Thoracic aorta (tissue), 2 donors: ENCODE measurements around the gene ZFC3H1. TPM values are rescaled to one million over a fixed set of nuclear protein-coding genes. Genes with fewer than 3 reads are reported as not detected.
"Not testable (repeated sequence)": the region's sequence is repeated elsewhere in the genome, so short reads cannot be mapped to it uniquely, and the experiment has no call there.

ENCODE experiments used
- ATAC-seq: fragments of 150-250 bp; one replicate; pipeline ENCODE4 v1.8.0; 2017; ENCODE audit warnings: low read depth; ENCODE audit not compliant: insufficient number of reproducible peaks, low FRiP score
- DNase-seq: peaks from one replicate; pipeline ENCODE4 v3.0.0-alpha.2; 2020; ENCODE audit warnings: low spot score
- H3K27ac ChIP-seq, 2 donors: fragments of 200-600 bp; sonication (generic); 1 replicate in 1 of 2; 2 replicates in 1 of 2; pipeline ENCODE4 v1.5.1; 2016; ENCODE audit warnings: mild to moderate bottlenecking in 2 of 2, moderate library complexity in 2 of 2
- H3K27me3 ChIP-seq: fragments of 200-600 bp; sonication (generic); replicated peaks from 2 replicates; pipeline ENCODE4 v1.6.0; 2016; ENCODE audit warnings: mild to moderate bottlenecking; ENCODE audit not compliant: insufficient read depth
- H3K36me3 ChIP-seq: fragments of 200-600 bp; sonication (generic); one replicate; pipeline ENCODE4 v1.5.1; 2016
- H3K4me1 ChIP-seq, 2 donors: fragments of 200-600 bp; sonication (generic); 1 replicate in 1 of 2; 2 replicates in 1 of 2; pipeline versions ENCODE4 v1.5.1 to v1.6.0; 2016; ENCODE audit warnings: low read depth in 2 of 2, mild to moderate bottlenecking in 1 of 2; ENCODE audit not compliant: control insufficient read depth in 1 of 2
- H3K4me3 ChIP-seq: fragments of 200-600 bp; sonication (generic); 2 replicates; pipeline ENCODE4 v1.5.1; 2016; ENCODE audit warnings: mild to moderate bottlenecking
- H3K9me3 ChIP-seq: fragments of 200-600 bp; sonication (generic); 2 replicates; pipeline ENCODE4 v1.5.1; 2016
- total RNA-seq, 2 donors: library from RNA; depleted of rRNA; stranded (reverse); fragments of >200 nt; gene quantifications; one replicate each; pipeline versions ENCODE4 v1.1.0 to v1.2.3, GENCODE V29; 2016
- TF ChIP-seq, protein P1 (sequence below): fragments of 200-600 bp; sonication (generic); IDR thresholded peaks from one replicate; pipeline ENCODE4 v1.5.1; 2019; ENCODE audit warnings: antibody characterized with exemption

The ZFC3H1 gene
- total RNA-seq, 2 donors from 2014 or later: 48.6 to 101 TPM

DNA sequence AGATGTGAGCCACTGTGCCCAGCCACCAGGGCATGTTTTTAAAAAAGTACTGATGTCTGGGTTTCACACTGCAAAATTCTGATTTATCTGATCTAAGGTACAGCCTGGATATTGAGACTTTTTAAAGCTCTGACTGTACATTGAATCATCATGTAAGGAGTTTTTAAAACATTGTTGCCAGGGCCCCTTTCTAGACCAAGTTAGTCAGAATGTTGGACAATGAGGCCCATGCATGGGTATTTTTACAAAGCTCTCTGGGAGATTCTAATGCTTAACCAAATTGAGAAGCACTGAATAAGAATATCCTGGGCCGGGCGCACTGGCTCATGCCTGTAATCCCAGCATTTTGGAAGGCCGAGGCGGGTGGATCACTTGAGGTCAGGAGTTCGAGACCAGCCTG is 38.9 kb upstream of the ZFC3H1 start:
- ATAC-seq: no peak
- H3K27me3 ChIP-seq: no peaks in the 10 kb centered on the region
- no peak for DNase-seq
- TF ChIP-seq, protein P1, sequence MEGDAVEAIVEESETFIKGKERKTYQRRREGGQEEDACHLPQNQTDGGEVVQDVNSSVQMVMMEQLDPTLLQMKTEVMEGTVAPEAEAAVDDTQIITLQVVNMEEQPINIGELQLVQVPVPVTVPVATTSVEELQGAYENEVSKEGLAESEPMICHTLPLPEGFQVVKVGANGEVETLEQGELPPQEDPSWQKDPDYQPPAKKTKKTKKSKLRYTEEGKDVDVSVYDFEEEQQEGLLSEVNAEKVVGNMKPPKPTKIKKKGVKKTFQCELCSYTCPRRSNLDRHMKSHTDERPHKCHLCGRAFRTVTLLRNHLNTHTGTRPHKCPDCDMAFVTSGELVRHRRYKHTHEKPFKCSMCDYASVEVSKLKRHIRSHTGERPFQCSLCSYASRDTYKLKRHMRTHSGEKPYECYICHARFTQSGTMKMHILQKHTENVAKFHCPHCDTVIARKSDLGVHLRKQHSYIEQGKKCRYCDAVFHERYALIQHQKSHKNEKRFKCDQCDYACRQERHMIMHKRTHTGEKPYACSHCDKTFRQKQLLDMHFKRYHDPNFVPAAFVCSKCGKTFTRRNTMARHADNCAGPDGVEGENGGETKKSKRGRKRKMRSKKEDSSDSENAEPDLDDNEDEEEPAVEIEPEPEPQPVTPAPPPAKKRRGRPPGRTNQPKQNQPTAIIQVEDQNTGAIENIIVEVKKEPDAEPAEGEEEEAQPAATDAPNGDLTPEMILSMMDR: no peak
- H3K4me3 ChIP-seq: no peak overlapping the region
- no peak overlapping the region for H3K27ac ChIP-seq
- H3K36me3 ChIP-seq: peaks cover 24% of the 10 kb centered on the region
- no peaks in the 10 kb centered on the region for H3K4me1 ChIP-seq
- no peaks in the 10 kb centered on the region for H3K9me3 ChIP-seq

DNA sequence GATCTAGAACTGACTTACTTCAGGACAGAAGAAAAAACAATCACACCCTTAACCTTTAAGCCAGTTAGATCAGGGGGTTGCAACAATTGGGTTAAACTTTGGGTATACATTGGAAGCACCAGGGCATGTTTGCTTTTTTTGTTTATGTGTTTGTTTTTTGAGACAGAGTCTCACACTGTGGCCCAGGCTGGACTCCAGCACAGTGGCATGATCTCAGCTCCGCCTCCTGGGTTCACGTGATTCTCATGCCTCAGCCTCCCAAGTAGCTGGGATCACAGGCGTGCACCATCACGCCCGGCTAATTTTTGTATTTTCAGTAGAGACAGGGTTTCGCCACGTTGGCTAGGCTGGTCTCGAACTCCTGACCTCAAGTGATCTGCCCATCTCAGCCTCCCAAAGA is 38.5 kb upstream of the ZFC3H1 start:
- not testable (repeated sequence) for H3K4me1 ChIP-seq, H3K4me3 ChIP-seq, ATAC-seq, H3K9me3 ChIP-seq, H3K27me3 ChIP-seq, H3K27ac ChIP-seq, DNase-seq
- peaks cover 28% of the 10 kb centered on the region for H3K36me3 ChIP-seq

DNA sequence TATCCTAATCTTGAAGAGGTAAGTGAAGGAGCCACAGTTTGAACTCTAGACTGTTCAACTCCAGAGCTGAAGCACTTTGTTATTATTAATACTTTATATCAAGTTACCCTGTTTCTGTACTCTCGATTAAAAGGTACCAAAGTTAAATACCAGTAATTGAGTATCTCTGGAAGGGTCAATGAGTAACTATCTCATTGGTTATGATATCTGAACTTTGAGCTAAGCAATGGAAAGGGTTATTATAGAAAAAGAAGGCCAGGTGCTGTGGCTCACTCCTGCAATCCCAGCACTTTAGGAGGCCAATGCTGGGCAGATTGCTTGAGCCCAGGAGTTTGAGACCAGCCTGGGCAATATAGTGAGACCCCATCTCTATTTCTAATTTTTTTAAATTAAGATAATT is 32.1 kb upstream of the ZFC3H1 start:
- no peak for ATAC-seq
- TF ChIP-seq, protein P1: no peak
- no peak for DNase-seq

DNA sequence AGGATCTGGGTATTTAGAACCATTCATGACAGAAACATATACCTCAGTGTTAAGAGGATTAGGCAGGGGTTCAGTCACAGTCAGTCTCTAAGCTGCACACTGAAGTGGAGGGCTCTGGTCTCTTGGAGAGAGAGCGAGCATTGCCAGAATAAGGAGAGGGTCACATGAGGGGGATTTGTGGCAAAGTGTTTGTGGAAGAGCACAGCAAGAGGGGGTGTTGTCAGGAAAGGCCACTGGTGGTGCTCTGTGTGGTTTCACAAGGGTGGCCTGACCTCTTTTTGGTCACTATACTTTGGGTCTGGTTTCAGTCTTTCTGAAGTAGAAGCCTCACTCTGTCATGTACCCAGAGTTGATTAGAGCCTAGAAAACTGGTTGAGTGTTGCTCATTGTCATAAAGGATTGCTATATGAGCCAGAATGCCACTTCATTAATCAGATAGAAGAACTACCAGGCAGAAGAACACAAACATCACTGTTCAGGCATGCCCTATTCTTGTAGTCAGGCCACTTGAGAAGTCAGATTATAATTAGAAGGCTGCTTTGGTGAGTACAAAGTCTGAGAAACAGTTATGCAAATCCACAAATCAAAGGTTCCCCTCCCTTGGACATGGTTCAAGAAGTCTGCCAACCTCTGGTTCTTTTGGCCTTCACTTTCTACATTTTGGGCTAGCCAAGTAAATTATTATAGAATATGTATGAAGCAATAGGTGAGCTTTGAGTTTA is 30.6 kb upstream of the ZFC3H1 start:
- peaks cover 0 to 2% of the 10 kb centered on the region in 2 donors for H3K4me1 ChIP-seq
- H3K9me3 ChIP-seq: no peaks in the 10 kb centered on the region
- H3K27me3 ChIP-seq: no peaks in the 10 kb centered on the region
- ATAC-seq: no peak
- DNase-seq: no peak
- no peak overlapping the region for H3K4me3 ChIP-seq
- peaks cover 14% of the 10 kb centered on the region for H3K36me3 ChIP-seq
- H3K27ac ChIP-seq: no peak overlapping the region
- TF ChIP-seq, protein P1: no peak

More for the DNA sequence above, 32.1 kb upstream of the ZFC3H1 start:
- no peak overlapping the region for H3K4me3 ChIP-seq
- peaks cover 25% of the 10 kb centered on the region for H3K36me3 ChIP-seq
- H3K9me3 ChIP-seq: no peaks in the 10 kb centered on the region
- H3K27me3 ChIP-seq: no peaks in the 10 kb centered on the region
- no peak overlapping the region for H3K27ac ChIP-seq
- no peaks in the 10 kb centered on the region for H3K4me1 ChIP-seq

DNA sequence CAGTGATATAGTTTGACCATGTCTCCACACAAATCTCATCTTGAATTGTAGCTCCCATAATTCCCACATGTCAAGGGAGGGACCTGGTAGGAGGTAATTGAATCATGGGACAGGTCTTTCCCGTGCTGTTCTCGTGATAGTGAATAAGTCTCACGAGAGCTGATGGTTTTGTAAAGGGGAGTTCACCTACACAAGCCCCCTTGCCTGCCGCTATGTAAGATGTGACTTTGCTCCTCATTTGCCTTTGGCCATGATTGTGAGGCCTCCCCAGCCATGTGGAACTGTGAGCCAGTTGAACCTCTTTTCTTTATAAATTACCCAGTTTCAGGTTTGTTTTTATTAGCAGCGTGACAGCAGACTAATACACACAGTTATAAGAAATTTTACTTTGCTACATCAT is 30.0 kb upstream of the ZFC3H1 start:
- H3K27me3 ChIP-seq, H3K9me3 ChIP-seq, ATAC-seq, H3K4me1 ChIP-seq, DNase-seq, H3K4me3 ChIP-seq, H3K36me3 ChIP-seq, H3K27ac ChIP-seq: not testable (repeated sequence)

DNA sequence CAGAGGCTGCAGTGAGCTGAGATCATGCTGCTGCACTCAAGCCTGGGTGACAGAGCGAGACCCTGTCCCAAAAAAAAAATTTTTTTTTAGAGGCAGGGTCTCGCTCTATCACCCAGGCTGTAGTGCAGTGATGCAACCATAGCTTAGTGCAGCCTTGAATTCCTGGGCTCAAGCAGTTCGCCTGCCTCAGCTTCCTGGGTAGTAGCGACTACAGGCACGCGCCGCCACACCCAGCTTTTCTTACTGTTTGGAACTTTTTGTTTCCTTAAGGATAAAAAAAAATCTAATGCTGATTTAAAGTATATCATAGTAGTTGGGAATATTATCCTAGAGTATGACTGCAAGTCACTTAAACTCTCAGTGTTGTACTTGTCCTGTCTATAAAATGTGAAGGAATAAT is 29.5 kb upstream of the ZFC3H1 start:
- ATAC-seq (no peak), DNase-seq (no peak)
- TF ChIP-seq, protein P1: no peak
- Histone ChIP-seq H3K27me3 (no peaks in the 10 kb centered on the region), H3K36me3 (peaks cover 8% of the 10 kb centered on the region), H3K4me1 (peaks cover 0 to 10% of the 10 kb centered on the region in 2 donors), H3K4me3 (no peak overlapping the region), H3K9me3 (no peaks in the 10 kb centered on the region), H3K27ac (no peak overlapping the region)
